Osteocyte (in vitro differentiated cells): Measurements from ENCODE around the gene MTOR. TPM values are rescaled to one million over a fixed set of nuclear protein-coding genes. Genes with fewer than 3 reads are reported as not detected.
"Not testable (repeated sequence)": the region's sequence is repeated elsewhere in the genome, so short reads cannot be mapped to it uniquely, and the experiment has no call there.

Experiments used
- DNase-seq: peaks from one replicate; pipeline ENCODE4 v3.0.0; 2021; ENCODE audit warnings: mixed read lengths; ENCODE audit not compliant: unreplicated experiment; ENCODE audit errors: extremely low spot score
- H3K27ac Mint-ChIP-seq: one replicate; pipeline ENCODE4 v1.8.0; 2021; ENCODE audit warnings: mild to moderate bottlenecking, mixed read lengths; ENCODE audit not compliant: unreplicated experiment
- H3K27me3 Mint-ChIP-seq: one replicate; pipeline ENCODE4 v1.8.0; 2021; ENCODE audit warnings: mixed read lengths; ENCODE audit not compliant: unreplicated experiment
- H3K36me3 Mint-ChIP-seq: one replicate; pipeline ENCODE4 v1.8.0; 2021; ENCODE audit warnings: mixed read lengths; ENCODE audit not compliant: unreplicated experiment
- H3K4me1 Mint-ChIP-seq: one replicate; pipeline ENCODE4 v1.8.0; 2021; ENCODE audit warnings: mixed read lengths; ENCODE audit not compliant: unreplicated experiment
- H3K4me3 Mint-ChIP-seq: one replicate; pipeline ENCODE4 v1.8.0; 2021; ENCODE audit warnings: mild to moderate bottlenecking, moderate library complexity, mixed read lengths; ENCODE audit not compliant: unreplicated experiment
- H3K9me3 Mint-ChIP-seq: one replicate; pipeline ENCODE4 v1.8.0; 2021; ENCODE audit warnings: mixed read lengths; ENCODE audit not compliant: unreplicated experiment
- long read RNA-seq: library from polyadenylated mRNA; unstranded; transcript quantifications from one replicate; pipeline ENCODE4 v2.0.0, GENCODE V29; 2021
- total RNA-seq: library from RNA; stranded (reverse); gene quantifications from 2 replicates; pipeline ENCODE4 v1.2.1, GENCODE V29; 2021
- TF ChIP-seq, protein P1 (sequence below): fragments of 200-600 bp; sonication (generic); IDR thresholded peaks from 2 replicates; pipeline ENCODE4 v1.5.0; 2021; ENCODE audit warnings: antibody characterized with exemption, mild to moderate bottlenecking, moderate library complexity

MTOR gene
- total RNA-seq, result 40.5 and 42.1 TPM in 2 replicates
- long read RNA-seq, full-length matches to known transcripts, result 1 of 31 reads
- long read RNA-seq, partial matches to known transcripts, result 20 of 31 reads
- long read RNA-seq, other reads (novel, unspliced or antisense), result 10 of 31 reads

DNA sequence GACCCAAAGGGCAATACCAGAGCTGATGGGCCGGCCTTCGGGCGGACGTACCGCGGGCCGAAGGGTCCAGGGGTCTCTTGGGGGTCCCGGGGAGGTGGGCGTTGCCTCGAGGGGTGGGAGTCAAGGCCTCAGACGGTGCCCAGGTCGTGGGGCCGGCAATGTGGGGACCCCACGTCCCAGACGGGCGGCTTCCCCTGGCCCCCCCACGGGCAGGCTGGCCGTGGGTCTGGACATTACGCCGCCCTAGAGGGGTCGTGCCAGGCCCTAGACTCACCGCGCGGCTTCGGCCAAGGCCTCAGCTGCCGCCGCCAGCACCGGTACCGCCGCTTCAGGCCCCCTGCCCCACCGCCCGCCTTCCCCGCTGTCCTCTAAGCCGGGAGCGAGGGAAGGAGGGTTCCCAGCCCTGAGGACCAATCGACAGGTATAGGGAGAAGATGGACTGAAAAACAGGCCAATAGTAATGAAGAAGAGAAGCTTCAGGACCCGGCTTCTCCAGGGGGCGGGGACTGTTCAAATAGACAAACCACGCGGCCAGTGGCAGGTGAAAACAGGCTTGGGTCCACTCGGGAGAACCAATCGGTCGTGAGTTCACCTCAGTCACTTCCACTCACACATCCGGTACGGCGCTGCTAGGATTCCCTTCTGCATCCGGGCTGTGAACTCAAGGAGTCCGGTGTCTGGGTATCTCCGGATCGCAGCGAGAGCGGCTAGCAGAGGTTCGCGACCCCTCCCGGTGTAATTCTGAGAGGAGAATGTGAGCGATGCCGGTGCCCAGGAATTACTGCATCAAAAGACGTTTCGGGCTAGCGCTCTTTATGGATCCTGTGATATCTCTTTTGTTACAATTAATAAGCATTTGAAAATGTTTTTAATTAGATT, at the start of gene MTOR:
Gene MTOR (minus strand): TSS at position 381 of the 879 bp plus-strand sequence. CDS start 3,142 bp downstream, outside the sequence.
- Mint-ChIP-seq H3K4me3 (peak within 1 kb of the TSS; percentile 85), H3K36me3 (peaks cover 13% of the 10 kb centered on the region), H3K27ac (peak within 1 kb of the TSS; percentile 89), H3K9me3 (no peaks in the 10 kb centered on the region), H3K27me3 (no peaks in the 10 kb centered on the region), H3K4me1 (peaks cover 12% of the 10 kb centered on the region)
- peak; percentile 99 for DNase-seq
- TF ChIP-seq, protein P1, sequence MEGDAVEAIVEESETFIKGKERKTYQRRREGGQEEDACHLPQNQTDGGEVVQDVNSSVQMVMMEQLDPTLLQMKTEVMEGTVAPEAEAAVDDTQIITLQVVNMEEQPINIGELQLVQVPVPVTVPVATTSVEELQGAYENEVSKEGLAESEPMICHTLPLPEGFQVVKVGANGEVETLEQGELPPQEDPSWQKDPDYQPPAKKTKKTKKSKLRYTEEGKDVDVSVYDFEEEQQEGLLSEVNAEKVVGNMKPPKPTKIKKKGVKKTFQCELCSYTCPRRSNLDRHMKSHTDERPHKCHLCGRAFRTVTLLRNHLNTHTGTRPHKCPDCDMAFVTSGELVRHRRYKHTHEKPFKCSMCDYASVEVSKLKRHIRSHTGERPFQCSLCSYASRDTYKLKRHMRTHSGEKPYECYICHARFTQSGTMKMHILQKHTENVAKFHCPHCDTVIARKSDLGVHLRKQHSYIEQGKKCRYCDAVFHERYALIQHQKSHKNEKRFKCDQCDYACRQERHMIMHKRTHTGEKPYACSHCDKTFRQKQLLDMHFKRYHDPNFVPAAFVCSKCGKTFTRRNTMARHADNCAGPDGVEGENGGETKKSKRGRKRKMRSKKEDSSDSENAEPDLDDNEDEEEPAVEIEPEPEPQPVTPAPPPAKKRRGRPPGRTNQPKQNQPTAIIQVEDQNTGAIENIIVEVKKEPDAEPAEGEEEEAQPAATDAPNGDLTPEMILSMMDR, result peak; percentile 29

DNA sequence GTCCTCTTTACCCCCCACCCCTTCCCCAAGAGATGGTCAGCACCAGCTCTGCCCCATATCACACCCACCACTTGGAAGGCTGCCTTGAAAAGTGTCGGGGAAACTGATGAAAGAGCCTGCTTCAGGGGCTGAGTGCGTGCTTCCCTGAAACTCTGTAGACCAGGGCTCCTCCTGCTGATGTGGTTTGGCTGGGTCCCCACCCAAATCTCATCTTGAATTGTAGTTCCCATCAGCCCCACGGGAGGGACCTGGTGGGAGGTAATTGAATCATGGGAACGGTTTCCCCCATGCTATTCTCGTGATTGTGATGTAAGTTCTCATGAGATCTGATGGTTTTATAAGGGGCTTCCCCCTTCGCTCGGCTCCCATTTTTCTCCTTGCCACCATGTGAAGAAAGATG, 47.0 kb upstream of the MTOR start:
- no peaks in the 10 kb centered on the region for H3K4me1 Mint-ChIP-seq
- H3K4me3 Mint-ChIP-seq, result no peak overlapping the region
- H3K27me3 Mint-ChIP-seq, result peaks cover 17% of the 10 kb centered on the region
- H3K36me3 Mint-ChIP-seq, result no peaks in the 10 kb centered on the region
- H3K27ac Mint-ChIP-seq, result no peak overlapping the region
- H3K9me3 Mint-ChIP-seq, result no peaks in the 10 kb centered on the region
- no peak for DNase-seq
- TF ChIP-seq, protein P1, result no peak

GRCh38 chr1:11308699-11309224, 46.4 kb upstream of the MTOR start:
- H3K27me3 Mint-ChIP-seq, result peaks cover 17% of the 10 kb centered on the region
- no peak for DNase-seq
- H3K4me1 Mint-ChIP-seq, result no peaks in the 10 kb centered on the region
- TF ChIP-seq, protein P1, result no peak
- H3K36me3 Mint-ChIP-seq, result no peaks in the 10 kb centered on the region
- no peaks in the 10 kb centered on the region for H3K9me3 Mint-ChIP-seq
- no peak overlapping the region for H3K4me3 Mint-ChIP-seq
- no peak overlapping the region for H3K27ac Mint-ChIP-seq

DNA sequence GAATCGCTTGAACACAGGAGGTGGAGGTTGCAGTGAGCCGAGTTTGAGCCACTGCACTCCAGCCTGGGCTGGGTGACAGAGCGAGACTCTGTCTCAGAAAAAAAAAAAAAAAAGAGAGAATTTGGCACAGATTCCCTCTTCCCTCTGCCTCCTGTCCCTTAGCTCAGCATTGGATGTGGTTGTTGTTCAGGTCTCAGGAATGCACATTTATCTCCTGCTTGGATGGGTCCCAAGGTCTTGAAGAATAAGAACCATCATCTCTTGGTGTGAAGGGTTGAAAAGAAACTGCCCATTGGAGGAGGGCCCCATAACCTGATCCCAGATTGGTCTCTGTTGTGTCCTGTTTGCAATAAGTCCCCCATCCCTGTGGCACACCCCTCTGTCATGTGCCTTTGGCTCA, 45.5 kb upstream of the MTOR start:
- Mint-ChIP-seq H3K27me3 (peaks cover 17% of the 10 kb centered on the region), H3K9me3 (no peaks in the 10 kb centered on the region), H3K4me3 (no peak overlapping the region), H3K27ac (no peak overlapping the region), H3K4me1 (no peaks in the 10 kb centered on the region), H3K36me3 (no peaks in the 10 kb centered on the region)
- TF ChIP-seq, protein P1, result no peak
- DNase-seq, result no peak

GRCh38 chr1:11305516-11305915, 43.2 kb upstream of the MTOR start:
- H3K9me3 Mint-ChIP-seq, H3K27ac Mint-ChIP-seq, H3K27me3 Mint-ChIP-seq, H3K4me1 Mint-ChIP-seq, H3K4me3 Mint-ChIP-seq, H3K36me3 Mint-ChIP-seq, DNase-seq: not testable (repeated sequence)
